Caco-2 (cell line): ENCODE measurements around the gene S100P. TPM values are rescaled to one million over a fixed set of nuclear protein-coding genes. Genes with fewer than 3 reads are reported as not detected.
A peak's percentile ranks its signal among the peaks of the same experiment; 100 is the strongest.

Experiments used
- Bru-seq: library from RNA; stranded (reverse); fragments of 400-500 nt; gene quantifications from one replicate; lab custom pipeline; 2021; lab: Mats Ljungman, UMichigan
- BruChase-seq, 2 experiments: library from RNA; stranded (reverse); fragments of 400-500 nt; gene quantifications; one replicate each; lab custom pipeline; 2021; lab: Mats Ljungman, UMichigan
- BruUV-seq: library from RNA; stranded (reverse); fragments of 400-500 nt; replicated peaks from 2 replicates; lab custom pipeline; 2021; lab: Mats Ljungman, UMichigan
- CTCF ChIA-PET: fragments of 300-600 bp; sonication (Branson Sonifier 250); formaldehyde crosslinking; loops from one replicate; lab custom pipeline; 2022; ENCODE audit warnings: antibody characterized with exemption; lab: Charles Lee
- POLR2A ChIA-PET: fragments of 300-600 bp; sonication (Branson Sonifier 250); formaldehyde crosslinking; loops from one replicate; lab custom pipeline; 2022; ENCODE audit warnings: antibody characterized with exemption; lab: Charles Lee
- DNase-seq, 2 experiments: peaks; one replicate each; pipeline versions ENCODE4 v3.0.0 to v3.0.0-alpha.2; 2020 to 2022
- H3K27me3 ChIP-seq: replicated peaks from 2 replicates; pipeline ENCODE4 v1.6.0; 2011; ENCODE audit warnings: low read length; ENCODE audit not compliant: control insufficient read depth, insufficient read depth
- H3K36me3 ChIP-seq: 2 replicates; pipeline ENCODE4 v1.5.1; 2011; ENCODE audit warnings: low read length; ENCODE audit not compliant: control insufficient read depth, insufficient read depth
- H3K4me1 ChIP-seq: fragments of 250-450 bp; sonication (Bioruptor Pico); 2 replicates; pipeline ENCODE4 v1.5.1; 2020; ENCODE audit warnings: mild to moderate bottlenecking
- H3K4me3 ChIP-seq: 2 replicates; pipeline ENCODE4 v1.5.1; 2011; ENCODE audit warnings: low read depth, mild to moderate bottlenecking, control low read depth, low read length
- H3K9me3 ChIP-seq: fragments of 250-450 bp; sonication (Bioruptor Pico); 2 replicates; pipeline ENCODE4 v1.5.1; 2020; ENCODE audit warnings: mild to moderate bottlenecking, moderate library complexity
- H3K27ac Mint-ChIP-seq: one replicate; pipeline ENCODE4 v1.8.0; 2022; ENCODE audit warnings: mixed read lengths; ENCODE audit not compliant: unreplicated experiment
- H3K27me3 Mint-ChIP-seq: one replicate; pipeline ENCODE4 v1.8.0; 2022; ENCODE audit warnings: mixed read lengths; ENCODE audit not compliant: insufficient read depth, unreplicated experiment
- H3K36me3 Mint-ChIP-seq: one replicate; pipeline ENCODE4 v1.8.0; 2022; ENCODE audit warnings: mild to moderate bottlenecking, mixed read lengths; ENCODE audit not compliant: insufficient read depth, unreplicated experiment
- H3K4me1 Mint-ChIP-seq: one replicate; pipeline ENCODE4 v1.8.0; 2022; ENCODE audit warnings: low read depth, mixed read lengths; ENCODE audit not compliant: unreplicated experiment
- H3K4me3 Mint-ChIP-seq: one replicate; pipeline ENCODE4 v1.8.0; 2022; ENCODE audit warnings: mild to moderate bottlenecking, moderate library complexity, mixed read lengths; ENCODE audit not compliant: unreplicated experiment
- H3K9me3 Mint-ChIP-seq: one replicate; pipeline ENCODE4 v1.8.0; 2022; ENCODE audit warnings: mixed read lengths; ENCODE audit not compliant: unreplicated experiment
- CTCF ChIP-seq, 2 experiments: fragments of 200-600 bp in 1 of 2; IDR thresholded peaks; 1 replicate in 1 of 2; 2 replicates in 1 of 2; pipeline versions ENCODE4 v1.5.1 to v1.8.0; 2011 to 2022; ENCODE audit warnings: antibody characterized with exemption in 1 of 2, control low read depth in 1 of 2, inconsistent platforms in 1 of 2, low read depth in 1 of 2, low read length in 1 of 2, mild to moderate bottlenecking in 1 of 2, moderate library complexity in 1 of 2; ENCODE audit not compliant: insufficient read depth in 1 of 2, severe bottlenecking in 1 of 2, unreplicated experiment in 1 of 2
- intact Hi-C: fragments of 100-400 bp; cut with micrococcal nuclease; formaldehyde crosslinking; loops from one replicate; pipeline ENCODE4 v1.10.0; 2022; ENCODE audit not compliant: unreplicated experiment
- long read RNA-seq: library from polyadenylated mRNA; stranded (forward); transcript quantifications from one replicate; pipeline ENCODE4 v2.0.0, GENCODE V29; 2022
- total RNA-seq: library from RNA; stranded (reverse); gene quantifications from 2 replicates; pipeline ENCODE4 v1.2.3, GENCODE V29; 2022

Gene S100P
- total RNA-seq: 70.8 and 96.9 TPM in 2 replicates
- percentile 68 among the genes with signal in this experiment for Bru-seq, nascent RNA
- BruChase-seq, experiment 1, labeled RNA remaining after a 2-hour chase: percentile 73 among the genes with signal in this experiment
- percentile 88 among the genes with signal in this experiment for BruChase-seq, experiment 2, labeled RNA remaining after a 6-hour chase
- long read RNA-seq, transcript S100P-201 (2 exons, 1,279 nt): major isoform, 8 of 12 reads
- long read RNA-seq, partial matches to known transcripts: 3 of 12 reads
- long read RNA-seq, other reads (novel, unspliced or antisense): 1 of 12 reads

GRCh38 chr4:6693231-6694176 is at the start of gene S100P:
S100P (plus strand) TSS chr4:6693878; CDS start chr4:6693933, 55 bp downstream.
- intact Hi-C loops: loop anchor here (2.0 kb wide), 1 partner anchor 15 kb away; the partner anchor contains the start of gene MRFAP1L1
- Histone ChIP-seq H3K9me3 (no peaks in the 10 kb centered on the region), H3K36me3 (no peaks in the 10 kb centered on the region), H3K4me1 (peaks cover 59% of the 10 kb centered on the region), H3K4me3 (peak within 1 kb of the TSS; percentile 24), H3K27me3 (no peaks in the 10 kb centered on the region)
- ChIA-PET POLR2A (interaction anchor here (0.5 to 1.0 kb wide), 2 partner anchors 19 to 21 kb away, joined by 3 to 4 read pairs; no protein-coding TSS in a partner anchor), CTCF (no interaction called here)
- no peaks in the 10 kb centered on the region for H3K27me3 Mint-ChIP-seq
- peak within 1 kb of the TSS; percentile 92 for H3K27ac Mint-ChIP-seq
- peaks cover 53% of the 10 kb centered on the region for H3K4me1 Mint-ChIP-seq
- TSS peak; percentile 80 for BruUV-seq
- TF ChIP-seq CTCF (IDR thresholded peaks at IDR 0.05; ENCODE audit: insufficient read depth in 1 of 2, low read depth in 1 of 2, low read length in 1 of 2, severe bottlenecking in 1 of 2, unreplicated experiment in 1 of 2): no peak
- H3K36me3 Mint-ChIP-seq: peaks cover 33% of the 10 kb centered on the region
- no peaks in the 10 kb centered on the region for H3K9me3 Mint-ChIP-seq
- H3K4me3 Mint-ChIP-seq: peak within 1 kb of the TSS; percentile 77
- peak; percentile 63 to 75 for DNase-seq

- H3K27me3 Mint-ChIP-seq: no peaks in the 10 kb centered on the region
- H3K4me3 Mint-ChIP-seq: no peak overlapping the region
- H3K4me1 Mint-ChIP-seq: peaks cover 12% of the 10 kb centered on the region
- no peak for DNase-seq
- no peaks in the 10 kb centered on the region for H3K27me3 ChIP-seq
- no peak overlapping the region for H3K4me3 ChIP-seq
- intact Hi-C loops: no loop called here
- peaks cover 4% of the 10 kb centered on the region; the same call in 1 of the 2 replicates for H3K4me1 ChIP-seq
- CTCF ChIA-PET: no interaction called here
- H3K36me3 Mint-ChIP-seq: peaks cover 30% of the 10 kb centered on the region
- BruUV-seq: no TSS peak
- TF ChIP-seq CTCF (IDR thresholded peaks at IDR 0.05; ENCODE audit: insufficient read depth in 1 of 2, low read depth in 1 of 2, low read length in 1 of 2, severe bottlenecking in 1 of 2, unreplicated experiment in 1 of 2): no peak
- peaks cover 2% of the 10 kb centered on the region; the same call in 1 of the 2 replicates for H3K36me3 ChIP-seq
- H3K9me3 Mint-ChIP-seq: no peaks in the 10 kb centered on the region
- no peaks in the 10 kb centered on the region for H3K9me3 ChIP-seq
- no peak overlapping the region for H3K27ac Mint-ChIP-seq
- POLR2A ChIA-PET: no interaction called here
These were observed 48.7 kb upstream of the S100P start for GRCh38 chr4:6644792-6645530.
